SIG-M5 (cell line): ENCODE measurements around the gene GRIK3.

Experiments
- DNase-seq: peaks from one replicate; lab custom pipeline; 2025; lab: John Stamatoyannopoulos, UW

Gene GRIK3

DNA sequence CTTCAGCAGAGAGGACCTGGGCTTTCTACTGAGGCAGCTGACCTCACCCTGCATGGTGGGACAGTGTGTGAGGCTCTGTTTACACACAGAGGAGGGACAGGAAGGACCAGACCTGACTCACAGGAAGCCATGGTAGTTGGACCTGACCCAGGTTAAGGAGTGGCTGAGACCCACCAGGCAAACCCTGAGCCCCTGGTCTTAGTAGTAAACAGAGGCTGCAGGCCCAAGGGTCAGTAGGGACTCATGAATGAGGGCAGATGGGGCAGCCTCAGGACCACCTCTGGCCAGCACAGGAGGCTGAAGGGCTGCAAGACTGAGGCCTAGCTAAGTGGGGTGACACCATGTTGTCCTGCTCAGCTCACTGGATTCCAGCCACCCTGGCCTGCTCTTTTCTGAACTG is 273.2 kb downstream of the GRIK3 start:
- no peak for DNase-seq

DNA sequence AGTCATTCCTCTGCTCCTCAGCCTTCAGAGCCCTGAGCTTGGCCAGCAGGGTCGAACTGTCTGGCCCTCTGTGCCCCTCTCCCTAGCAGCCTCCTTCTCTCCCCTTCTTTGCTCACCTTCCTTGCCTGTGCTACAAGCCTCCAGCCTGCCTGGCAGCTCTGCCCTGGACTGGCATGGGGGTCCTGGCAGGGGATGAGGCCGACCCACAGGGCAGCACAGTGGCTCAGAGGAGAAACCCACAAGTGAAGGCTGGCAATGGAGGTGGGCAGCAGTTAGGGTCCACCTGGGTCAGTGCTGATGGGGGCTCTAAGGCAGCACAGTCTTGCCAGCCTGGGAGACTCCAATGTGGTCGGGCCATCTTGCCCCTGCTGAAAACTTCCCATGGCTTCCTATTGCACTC is 274.2 kb downstream of the GRIK3 start:
- DNase-seq, result no peak

DNA sequence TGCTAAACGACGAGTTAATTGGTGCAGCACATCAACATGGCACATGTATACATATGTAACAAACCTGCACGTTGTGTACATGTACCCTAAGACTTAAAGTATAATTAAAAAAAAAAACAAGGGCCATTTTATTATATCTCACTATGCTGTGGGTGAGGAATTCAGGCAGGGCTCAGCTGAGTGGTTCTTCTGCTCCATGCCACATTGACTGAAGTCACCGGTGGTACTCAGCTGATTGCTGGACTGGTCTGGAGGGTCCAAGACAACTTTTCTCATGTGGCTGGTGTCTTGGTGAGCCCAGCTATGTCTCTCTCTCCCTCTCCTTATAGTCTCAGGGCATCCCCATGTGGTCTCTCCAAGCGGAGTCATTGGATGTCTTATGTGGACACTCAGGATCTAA is 275.0 kb downstream of the GRIK3 start:
- no peak for DNase-seq

GRCh38 chr1:36755303-36756230 is 278.7 kb downstream of the GRIK3 start:
- no peak for DNase-seq

- no peak for DNase-seq
Measured at GRCh38 chr1:36754366-36754765, 279.9 kb downstream of the GRIK3 start.

DNA sequence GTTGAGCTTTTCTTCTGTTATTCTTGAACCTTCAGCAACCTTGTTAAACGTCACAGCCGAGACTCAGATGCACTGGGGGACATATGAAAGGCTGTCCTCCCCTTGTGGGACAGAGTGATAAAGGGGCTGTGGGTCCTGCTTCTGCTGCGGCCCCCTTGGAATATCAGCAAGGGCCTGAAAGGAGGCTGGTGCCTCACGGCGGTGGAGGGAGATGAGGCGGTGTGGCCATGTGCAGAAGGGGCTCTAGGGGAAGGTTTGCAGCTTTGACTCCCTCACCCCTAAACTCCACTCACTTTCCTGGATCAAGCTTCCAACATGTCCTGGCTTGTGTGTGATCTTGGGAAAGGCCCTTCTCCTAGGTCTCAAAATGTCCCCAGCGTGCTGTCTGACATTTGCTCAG is 280.9 kb downstream of the GRIK3 start:
- DNase-seq, result no peak

- no peak for DNase-seq
Measured at GRCh38 chr1:36752891-36753361, 281.4 kb downstream of the GRIK3 start.

DNA sequence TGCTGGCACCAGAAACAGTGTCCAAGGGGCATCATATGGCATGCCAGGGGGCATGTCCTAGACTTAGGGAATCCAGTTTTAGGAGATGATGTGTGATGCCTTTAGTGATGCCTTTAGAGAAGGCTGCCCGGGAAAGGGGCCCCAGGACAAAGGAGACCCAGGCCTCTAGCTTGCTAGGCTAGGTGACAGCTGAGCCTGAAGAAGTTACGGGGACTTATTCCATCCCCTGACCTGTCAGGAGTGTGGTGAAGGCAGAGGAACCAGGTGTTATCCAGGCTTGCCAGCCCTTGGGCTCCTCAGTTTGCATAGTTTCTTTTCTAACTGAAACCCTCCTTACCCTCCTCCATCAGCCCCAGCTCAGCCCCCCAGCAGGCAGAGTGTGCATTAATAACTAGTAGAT is 281.9 kb downstream of the GRIK3 start:
- DNase-seq, result no peak

DNA sequence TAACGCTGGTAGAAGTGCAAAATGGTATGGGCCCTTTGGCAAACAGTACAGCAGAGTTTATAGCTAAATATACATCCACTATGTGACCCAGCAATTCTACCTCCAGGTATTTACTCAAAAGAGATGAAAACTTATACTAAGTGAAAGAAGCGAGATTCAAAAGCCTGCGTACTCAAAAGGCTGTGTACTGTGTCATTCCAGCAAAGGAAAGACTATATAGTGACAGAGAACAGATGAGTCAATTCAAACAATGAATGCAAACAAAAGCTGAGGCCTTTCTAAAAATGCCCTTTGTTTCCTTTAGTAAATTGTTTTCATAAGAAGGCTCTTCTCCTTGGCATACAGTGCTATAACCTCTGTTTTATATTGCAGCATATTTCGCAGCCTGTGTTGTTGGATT is 282.8 kb downstream of the GRIK3 start:
- DNase-seq, result no peak

- DNase-seq, result no peak
Measured at GRCh38 chr1:36748466-36748865, 285.8 kb downstream of the GRIK3 start.
